IPS DF 4.7 (cell line): ENCODE results near the gene COL11A2.

Experiments
- DNase-seq: peaks from one replicate; pipeline ENCODE4 v3.0.0-alpha.2; 2013; ENCODE audit warnings: low spot score; ENCODE audit errors: extremely low read depth

Gene COL11A2

GRCh38 chr6:33206864-33207551 lies 14.7 kb upstream of the COL11A2 start:
- DNase-seq, result no peak

- no peak for DNase-seq
These were observed 14.0 kb upstream of the COL11A2 start for GRCh38 chr6:33206027-33206863.

GRCh38 chr6:33205191-33206026 lies 13.1 kb upstream of the COL11A2 start:
- no peak for DNase-seq

- no peak for DNase-seq
These were observed 12.3 kb upstream of the COL11A2 start, which contains the start of gene HSD17B8 for GRCh38 chr6:33204415-33205190. HSD17B8 (plus strand) TSS chr6:33204655; CDS start chr6:33204669, 14 bp downstream.

GRCh38 chr6:33204165-33204414 lies 11.8 kb upstream of the COL11A2 start:
- DNase-seq, result no peak

- no peak for DNase-seq
These were observed 11.3 kb upstream of the COL11A2 start for GRCh38 chr6:33203443-33204164.

- DNase-seq, result no peak
These were observed 10.5 kb upstream of the COL11A2 start for GRCh38 chr6:33202799-33203198.

GRCh38 chr6:33201935-33202334 lies 9.7 kb upstream of the COL11A2 start:
- DNase-seq, result no peak

GRCh38 chr6:33201147-33201545 lies 8.9 kb upstream of the COL11A2 start:
- no peak for DNase-seq

GRCh38 chr6:33200219-33201146 lies 8.2 kb upstream of the COL11A2 start, which contains the start of the genes RXRB and SLC39A7:
RXRB (minus strand) TSS chr6:33200665; CDS start chr6:33200476, 189 bp downstream.
SLC39A7 (plus strand) TSS chr6:33200867; CDS start chr6:33201246, 379 bp downstream.
- peak; percentile 97 for DNase-seq

GRCh38 chr6:33199687-33200218 lies 7.5 kb upstream of the COL11A2 start:
- no peak for DNase-seq

- DNase-seq, result no peak
These were observed 6.7 kb upstream of the COL11A2 start for GRCh38 chr6:33198853-33199436.

- no peak for DNase-seq
These were observed 6.0 kb upstream of the COL11A2 start for GRCh38 chr6:33198159-33198852.

GRCh38 chr6:33197431-33198048 lies 5.3 kb upstream of the COL11A2 start:
- DNase-seq, result no peak

GRCh38 chr6:33195304-33196165 lies 3.3 kb upstream of the COL11A2 start:
- no peak for DNase-seq

GRCh38 chr6:33194431-33194979 lies 2.2 kb upstream of the COL11A2 start:
- no peak for DNase-seq
